HG02763 (cell line): ENCODE measurements around the gene MOB2.

ENCODE experiments used
- ATAC-seq: cut with Tn5 transposase; IDR thresholded peaks from one replicate; pipeline ENCODE4 v1.9.1; 2021; ENCODE audit warnings: mild to moderate bottlenecking, moderate library complexity; ENCODE audit not compliant: unreplicated experiment

Gene MOB2

DNA sequence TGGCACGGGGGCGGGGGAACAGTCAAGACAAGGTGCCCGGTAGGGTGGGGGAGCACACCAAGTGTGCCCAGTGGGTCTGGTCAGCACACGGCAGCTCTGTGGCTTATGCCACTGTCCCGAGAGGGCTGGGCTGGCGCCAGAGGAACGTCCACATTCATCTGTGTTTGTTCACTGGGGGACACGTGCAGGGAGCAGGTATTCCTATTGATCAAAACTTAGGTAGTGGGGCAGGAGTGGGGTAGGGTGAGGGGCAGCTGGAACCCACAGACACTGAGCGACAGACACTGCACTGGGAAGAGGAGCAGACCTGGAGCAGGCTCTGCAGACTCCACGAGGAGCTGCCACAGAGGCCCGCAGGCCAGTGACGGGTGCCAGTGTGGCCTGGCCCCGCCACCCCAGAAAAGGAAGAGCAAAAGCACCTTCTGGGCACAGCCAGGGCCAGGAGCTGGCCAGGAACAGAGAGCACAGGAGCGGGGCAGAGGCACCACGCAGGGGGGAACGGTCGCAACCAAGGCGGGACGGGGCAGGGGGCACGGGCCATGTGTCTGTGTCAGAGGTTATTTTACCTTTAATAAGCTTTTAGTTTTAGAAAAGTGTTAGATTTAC lies 2.1 kb upstream of the MOB2 start:
- ATAC-seq: no peak

DNA sequence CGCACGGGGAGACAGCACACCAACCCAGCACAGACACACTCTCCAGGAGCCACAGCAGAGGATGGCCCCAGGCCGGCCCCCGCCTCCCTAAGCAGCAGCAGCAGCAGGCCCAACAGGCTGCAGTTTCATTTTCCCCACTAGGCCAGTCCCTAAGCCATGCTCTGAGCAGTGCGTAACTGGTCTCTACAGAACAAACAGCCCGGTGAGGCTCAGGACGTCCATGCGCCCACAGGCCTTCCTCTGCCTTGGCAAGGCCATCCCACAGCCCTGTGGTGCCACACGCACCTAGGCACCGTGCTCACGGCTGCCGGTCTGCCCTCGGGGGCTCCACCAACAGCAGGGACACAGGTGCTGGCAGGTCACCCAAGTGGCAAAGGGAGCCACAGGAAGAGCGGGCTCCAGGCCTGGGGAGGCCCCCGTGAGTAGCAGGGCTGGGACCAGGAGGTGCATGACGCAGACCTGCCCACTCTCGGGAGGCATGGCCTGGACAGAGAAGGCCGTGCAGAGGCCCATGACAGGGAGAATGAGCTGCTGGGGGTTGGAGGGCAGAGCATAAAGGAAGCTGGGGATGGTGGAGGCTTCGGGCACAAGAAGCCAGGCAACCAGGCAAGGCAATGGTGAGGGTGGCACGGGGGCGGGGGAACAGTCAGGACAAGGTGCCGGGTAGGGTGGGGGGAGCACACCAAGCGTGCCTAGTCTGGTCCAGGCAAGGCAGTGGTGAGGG lies 1.4 kb upstream of the MOB2 start:
- no peak for ATAC-seq

DNA sequence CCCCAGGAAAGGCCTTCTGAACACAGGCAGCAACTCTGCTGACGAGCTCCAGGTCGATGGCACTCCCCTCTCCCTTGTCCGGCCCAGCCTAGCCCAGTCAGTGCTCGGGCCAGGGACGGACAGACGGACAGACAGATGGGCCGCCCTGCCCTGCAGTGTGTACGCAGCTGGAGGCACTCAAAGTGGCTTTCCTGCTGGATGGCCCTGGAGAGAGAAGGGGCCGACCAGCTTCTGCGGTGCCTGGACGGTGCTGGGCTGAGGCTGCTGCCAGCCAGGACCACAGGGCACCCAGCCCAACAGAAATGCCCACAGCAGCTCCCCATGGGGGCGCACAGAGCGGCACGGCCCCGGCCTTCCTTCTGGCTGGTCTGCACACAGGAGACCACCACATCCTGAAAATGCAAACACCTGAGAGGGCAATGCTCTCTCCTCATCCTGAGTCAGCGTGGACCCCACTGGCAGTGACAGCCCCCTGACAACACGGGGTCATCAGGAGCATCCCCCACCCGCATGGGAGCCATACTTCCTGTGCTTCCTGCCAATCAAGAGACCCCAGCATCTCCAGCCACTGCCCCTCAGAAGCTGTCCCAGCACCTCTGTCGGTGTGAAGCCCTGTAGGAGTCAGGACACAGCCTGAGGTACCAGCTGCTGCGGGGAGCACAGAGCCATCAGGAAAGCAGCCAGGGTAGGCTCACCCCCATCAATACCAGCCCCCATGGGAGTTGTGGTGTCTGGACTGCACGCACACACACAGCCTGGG lies 692 bp upstream of the MOB2 start:
- no peak for ATAC-seq

DNA sequence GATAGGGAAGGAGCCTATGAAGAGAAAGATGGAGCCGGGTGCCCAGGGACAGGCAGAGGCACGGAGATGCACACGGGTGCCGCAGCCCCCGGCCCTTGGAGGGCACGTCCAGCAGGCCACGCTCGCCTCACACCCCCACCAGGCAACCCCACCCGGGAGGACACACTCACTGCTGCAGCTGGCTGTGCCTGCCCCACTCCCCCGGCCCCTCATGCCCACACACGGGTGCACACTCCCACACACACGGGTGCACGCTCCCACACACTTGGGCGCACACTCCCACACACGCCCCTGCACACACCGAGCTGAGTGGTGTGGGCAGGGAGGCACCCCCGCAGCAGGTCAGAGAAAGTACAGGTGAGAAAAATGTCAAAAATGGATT lies 1.1 kb downstream of the MOB2 start:
- no peak for ATAC-seq

- ATAC-seq: no peak
Observed at GRCh38 chr11:1484695-1485503, 1.7 kb downstream of the MOB2 start.

GRCh38 chr11:1484061-1484671 lies 2.4 kb downstream of the MOB2 start:
- no peak for ATAC-seq

DNA sequence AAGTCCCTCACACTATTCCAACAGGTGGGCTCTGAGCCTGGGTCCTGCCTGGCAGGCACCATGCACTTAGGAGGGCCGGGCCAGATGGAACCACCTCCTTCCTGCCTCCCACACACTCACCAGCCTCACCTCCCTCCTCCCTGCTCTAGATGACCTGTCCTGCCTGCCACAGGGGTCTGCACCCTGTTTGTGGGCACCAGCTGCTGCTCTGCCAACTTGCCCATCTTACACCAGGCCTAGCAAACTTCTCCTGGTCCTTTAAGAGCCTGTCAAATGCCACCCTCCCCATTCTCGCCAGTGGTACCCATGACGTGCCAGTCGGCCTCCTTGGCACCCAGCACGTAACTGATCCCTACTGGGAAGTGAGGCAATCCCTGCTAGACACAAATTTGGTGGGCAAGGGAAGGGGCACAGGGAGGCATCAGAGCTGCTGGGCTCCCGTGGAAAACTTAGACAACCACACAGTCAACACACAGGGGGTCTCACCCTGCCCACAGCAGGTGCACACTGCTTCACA lies 3.1 kb downstream of the MOB2 start:
- ATAC-seq: no peak

DNA sequence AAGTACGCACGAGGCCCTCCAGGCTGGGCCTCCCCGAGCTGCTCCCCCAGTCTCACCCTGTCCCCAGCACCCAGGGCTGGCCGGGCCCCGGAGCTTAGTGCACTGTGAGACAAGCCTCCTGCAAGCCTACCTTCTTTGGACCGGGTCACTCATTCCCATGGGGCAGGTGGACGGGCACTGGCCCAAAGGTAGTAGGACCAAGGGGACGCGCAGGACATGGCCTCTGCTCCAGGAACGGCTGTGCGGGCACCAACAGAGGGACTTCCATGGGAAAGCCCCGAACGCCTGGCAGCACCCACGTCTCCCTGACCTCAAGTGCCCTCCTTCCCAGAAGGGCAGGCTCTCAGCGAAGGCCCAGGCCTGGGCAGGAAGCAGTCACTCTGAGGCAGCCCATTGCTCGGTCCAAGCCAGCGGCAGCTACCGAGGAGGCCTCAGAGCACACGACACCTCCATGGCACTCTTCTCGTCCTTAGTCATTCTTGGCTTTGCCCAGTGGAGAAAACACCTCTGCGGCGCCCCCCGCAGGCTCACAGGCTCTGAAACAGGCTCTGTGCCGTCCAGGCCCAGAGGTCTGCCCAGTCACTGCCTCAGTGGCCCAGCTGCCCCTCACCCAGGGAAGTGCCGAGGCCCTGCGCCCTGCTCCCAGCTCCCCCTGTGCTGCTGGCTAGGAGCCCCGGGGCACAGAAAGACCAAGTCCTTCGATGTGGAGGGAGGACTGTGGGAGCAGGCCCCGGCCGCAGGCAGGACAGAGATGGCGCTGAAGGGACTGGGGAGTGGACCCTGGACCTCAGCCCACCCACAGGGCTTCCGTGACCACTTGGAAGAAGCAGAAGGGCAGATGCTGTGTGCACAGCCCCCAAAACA lies 3.8 kb downstream of the MOB2 start:
- no peak for ATAC-seq

- ATAC-seq: no peak
Observed at GRCh38 chr11:1481861-1482441, 4.6 kb downstream of the MOB2 start.

GRCh38 chr11:1481483-1481825 lies 5.1 kb downstream of the MOB2 start:
- ATAC-seq: no peak

DNA sequence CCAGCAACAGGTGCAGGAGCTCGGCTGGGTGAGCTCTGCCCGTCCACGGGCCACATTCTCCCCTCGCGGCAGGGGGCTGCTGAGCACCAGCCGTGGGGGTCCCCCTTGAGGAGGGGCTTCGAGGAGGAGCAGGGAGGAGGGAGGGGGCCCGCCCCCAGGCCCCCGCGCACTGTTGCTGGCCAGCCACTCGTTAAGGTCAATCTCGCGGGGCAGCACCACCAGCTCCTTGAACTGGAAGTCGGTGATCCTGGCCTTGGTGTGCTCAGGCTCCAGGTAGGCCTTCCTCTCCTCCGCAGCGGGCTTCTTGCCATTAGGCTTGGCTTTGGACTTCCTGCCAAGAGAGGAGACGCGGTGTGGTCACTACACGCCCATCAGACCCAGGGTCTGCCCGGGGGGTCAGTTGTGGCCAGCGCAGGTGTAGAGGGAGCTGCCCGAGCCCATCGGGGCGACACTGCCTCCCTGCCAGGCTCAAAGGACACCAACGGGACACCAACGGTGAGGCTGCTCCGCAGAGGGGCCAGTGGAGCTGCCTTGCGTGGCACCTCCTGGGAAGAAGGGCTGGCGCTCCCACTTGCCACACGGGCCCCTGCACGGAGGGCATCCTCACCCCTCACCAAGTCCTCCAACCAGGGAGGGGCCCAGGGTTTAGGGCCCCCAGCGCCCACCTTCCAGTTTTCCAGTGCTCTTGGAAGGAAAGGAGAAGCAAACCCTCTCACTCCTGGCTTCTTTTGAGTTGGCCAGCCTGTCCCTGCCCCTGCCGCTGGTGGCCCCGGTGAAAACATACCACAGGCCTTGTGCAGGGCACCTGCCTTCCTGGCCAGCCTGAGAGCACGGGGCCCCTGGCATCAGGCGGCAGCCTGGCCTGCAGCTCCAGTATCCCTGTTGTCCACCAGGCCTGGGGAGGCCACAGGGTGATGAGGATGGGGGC lies 5.8 kb downstream of the MOB2 start:
- ATAC-seq: no peak

- no peak for ATAC-seq
Observed at GRCh38 chr11:1480191-1480554, 6.4 kb downstream of the MOB2 start.

GRCh38 chr11:1479678-1480118 lies 6.9 kb downstream of the MOB2 start:
- no peak for ATAC-seq

- no peak for ATAC-seq
Observed at GRCh38 chr11:1479006-1479677, 7.4 kb downstream of the MOB2 start.

DNA sequence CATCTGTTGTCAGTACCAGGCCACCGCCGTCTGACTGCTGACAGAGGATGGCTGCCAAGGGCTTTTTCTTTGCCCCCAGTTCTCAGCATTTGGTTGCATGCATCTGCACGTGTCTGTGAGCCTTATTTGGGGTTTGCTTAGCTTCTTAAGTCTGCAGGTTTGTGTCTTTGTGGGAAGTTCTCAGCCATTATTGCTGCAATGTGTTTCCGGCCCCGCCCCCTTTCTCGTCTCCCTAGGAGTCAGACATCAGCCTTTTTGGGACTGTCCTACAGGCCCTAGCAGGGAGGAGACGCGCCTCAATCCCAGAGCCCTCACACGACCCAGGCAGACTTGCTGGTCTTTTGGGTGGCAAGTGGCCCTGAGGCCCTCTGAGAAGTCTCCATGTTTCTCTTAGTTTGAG lies 8.0 kb downstream of the MOB2 start:
- no peak for ATAC-seq

DNA sequence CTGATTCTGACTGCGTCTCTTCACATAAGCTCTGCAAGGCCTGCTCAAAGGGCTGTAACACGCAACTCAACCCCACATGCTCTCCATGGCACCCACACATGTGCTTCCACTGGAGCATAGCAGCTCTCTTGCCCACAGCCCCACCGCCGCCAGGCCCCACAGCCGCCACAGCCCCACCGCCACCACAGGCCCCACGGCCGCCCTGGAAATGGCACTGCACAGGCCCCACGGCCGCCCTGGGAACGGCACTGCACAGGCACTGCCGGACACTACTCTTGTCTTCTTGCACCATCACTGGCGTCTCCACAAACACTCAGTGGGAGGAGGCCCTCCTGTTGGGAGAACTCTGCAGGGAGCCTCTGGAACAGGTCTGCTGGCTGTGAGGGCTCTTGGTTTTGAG lies 8.6 kb downstream of the MOB2 start:
- ATAC-seq: no peak

DNA sequence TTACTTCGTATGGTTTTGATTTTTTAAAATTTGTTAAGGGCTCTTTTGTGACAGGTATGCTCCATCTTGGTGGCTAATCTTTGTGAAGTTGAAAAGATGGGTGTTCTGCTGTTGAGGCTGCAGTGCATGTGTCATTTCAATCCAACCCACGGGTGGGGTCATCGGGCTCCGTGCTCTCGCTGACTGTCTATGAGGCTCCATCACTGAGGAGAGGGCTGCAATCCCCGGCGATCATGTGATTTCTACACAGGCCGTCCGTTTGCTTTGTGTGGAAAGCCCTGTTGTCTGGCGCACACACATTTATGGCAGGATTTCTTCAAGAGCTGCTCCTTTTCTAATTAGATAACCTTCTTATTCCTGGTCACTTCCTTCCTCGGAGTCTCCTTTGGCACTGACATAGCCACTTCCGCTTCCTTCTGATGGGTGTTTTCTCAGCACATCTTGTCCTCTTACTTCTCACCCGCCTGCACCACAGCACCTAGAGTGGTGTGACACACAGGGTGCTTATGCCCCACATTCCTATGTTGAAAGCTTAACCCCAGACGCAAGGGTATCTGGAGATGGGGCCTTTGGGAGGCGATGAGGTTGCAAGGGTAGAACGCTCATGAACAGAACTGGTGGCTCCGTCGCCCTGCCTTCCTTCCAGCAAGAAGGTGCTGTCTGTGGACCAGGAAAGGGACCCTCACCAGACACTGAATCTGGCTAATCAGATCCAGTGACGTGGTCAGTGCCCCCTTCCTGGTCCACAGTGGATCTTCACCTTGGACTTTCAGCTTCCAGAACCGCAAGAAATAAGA lies 9.4 kb downstream of the MOB2 start:
- no peak for ATAC-seq
